NCI-H1417 treated with DMSO at 0.1 percent for 48 hours (cell line): ENCODE measurements around the gene PLA2G2F.
"Not testable (repeated sequence)": the region's sequence is repeated elsewhere in the genome, so short reads cannot be mapped to it uniquely, and the experiment has no call there.

ENCODE experiments used
- DNase-seq: peaks from one replicate; lab custom pipeline; 2025; lab: John Stamatoyannopoulos, UW

Gene PLA2G2F

DNA sequence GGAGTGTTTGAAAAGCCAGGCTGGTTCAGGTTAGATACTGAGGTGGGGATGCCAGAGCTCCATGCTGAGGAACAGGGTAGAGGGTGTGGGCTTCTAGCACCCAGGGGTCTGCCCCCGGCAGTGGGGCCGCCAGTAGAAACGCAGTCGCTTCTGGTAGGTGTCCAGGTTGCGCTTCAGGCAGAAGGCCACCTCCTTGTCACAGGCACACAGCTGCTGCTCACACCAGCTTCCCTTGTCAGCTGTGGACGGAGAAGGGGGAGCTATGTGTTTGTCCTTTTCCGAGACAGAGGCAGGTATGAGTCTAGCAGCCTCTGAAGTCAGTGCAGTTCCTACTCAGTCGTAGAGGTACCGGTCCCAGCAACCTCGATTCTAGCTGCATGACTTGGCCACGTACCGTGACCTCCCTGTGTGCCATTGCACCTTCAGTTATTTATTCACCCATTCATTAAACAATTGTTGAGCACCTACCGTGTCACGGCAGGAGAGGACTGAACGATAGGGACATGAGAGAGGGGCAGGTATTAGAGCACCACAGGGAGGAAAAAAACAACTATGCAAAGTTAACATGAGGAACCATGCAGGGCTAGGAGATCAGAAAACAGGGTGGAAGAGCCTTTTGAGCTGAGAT, 25.0 kb upstream of the PLA2G2F start:
- DNase-seq = no peak

DNA sequence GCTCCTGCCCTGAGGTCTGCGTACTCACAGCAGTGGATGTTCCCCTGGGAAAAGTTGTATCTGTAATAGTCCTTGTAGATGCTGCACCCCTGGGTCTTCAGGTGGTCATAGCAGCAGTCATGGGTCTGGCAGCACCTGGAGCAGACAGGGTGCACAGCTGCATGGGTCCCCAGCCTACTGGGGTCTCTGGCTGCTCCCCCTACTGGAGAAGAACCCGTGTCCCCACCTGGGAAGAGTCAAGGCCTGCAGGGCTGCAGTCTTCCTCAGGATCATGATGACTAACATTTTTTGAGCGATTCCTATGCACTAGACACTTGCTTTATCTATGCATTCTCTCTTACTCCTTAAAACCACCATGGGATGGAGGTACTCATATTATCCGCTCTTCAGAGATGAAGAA, 23.6 kb upstream of the PLA2G2F start:
- no peak for DNase-seq

- DNase-seq = no peak
Measured at GRCh38 chr1:20115916-20116315, 23.2 kb upstream of the PLA2G2F start.

- no peak for DNase-seq
Measured at GRCh38 chr1:20117236-20117635, 21.9 kb upstream of the PLA2G2F start.

GRCh38 chr1:20119347-20119746, 19.8 kb upstream of the PLA2G2F start, which contains the start of gene PLA2G2D:
Gene PLA2G2D, minus strand, starts transcription at chr1:20119536. Its CDS starts 38 bp downstream, at chr1:20119498.
- no peak for DNase-seq

DNA sequence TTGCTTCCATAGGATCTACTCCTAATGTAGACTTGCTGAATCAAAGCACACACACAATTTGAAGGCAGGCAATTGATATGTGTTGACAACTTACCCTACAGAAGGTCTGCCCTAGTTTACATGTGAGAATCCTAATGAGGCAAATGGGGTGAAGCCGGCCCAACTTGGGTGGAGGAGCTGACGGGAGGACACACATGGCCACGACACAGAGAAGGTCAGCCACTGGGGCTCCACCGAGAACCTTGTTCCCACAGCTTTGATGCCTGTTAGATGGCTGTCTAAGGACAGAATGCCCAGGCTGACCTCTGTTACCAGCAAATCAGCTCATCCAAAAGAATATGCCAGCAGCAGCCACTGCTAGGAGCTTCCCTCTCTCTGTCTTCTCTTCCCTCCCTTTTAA, 18.3 kb upstream of the PLA2G2F start:
- DNase-seq = no peak

- no peak for DNase-seq
Measured at GRCh38 chr1:20123722-20124455, 15.2 kb upstream of the PLA2G2F start.

GRCh38 chr1:20124456-20125057, 14.6 kb upstream of the PLA2G2F start:
- DNase-seq = no peak

DNA sequence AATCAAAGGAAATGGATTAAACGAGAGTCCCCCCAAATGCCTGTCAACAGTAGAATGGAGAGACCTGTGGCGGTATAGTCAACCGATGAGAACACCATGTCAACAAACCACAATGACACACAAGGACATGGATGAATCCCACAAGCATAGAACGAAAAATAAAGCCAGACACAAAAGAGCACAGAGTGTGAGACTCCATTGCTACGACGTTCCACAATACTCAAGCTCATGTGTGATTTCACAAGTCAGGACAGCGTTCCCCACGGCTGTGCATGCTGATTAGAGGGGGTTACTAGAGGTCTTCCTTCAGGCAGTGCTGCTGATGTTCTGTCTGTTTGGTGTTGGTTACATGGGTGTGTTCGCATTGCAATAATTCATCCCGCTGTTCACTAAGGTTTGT, 14.0 kb upstream of the PLA2G2F start:
- DNase-seq = no peak

DNA sequence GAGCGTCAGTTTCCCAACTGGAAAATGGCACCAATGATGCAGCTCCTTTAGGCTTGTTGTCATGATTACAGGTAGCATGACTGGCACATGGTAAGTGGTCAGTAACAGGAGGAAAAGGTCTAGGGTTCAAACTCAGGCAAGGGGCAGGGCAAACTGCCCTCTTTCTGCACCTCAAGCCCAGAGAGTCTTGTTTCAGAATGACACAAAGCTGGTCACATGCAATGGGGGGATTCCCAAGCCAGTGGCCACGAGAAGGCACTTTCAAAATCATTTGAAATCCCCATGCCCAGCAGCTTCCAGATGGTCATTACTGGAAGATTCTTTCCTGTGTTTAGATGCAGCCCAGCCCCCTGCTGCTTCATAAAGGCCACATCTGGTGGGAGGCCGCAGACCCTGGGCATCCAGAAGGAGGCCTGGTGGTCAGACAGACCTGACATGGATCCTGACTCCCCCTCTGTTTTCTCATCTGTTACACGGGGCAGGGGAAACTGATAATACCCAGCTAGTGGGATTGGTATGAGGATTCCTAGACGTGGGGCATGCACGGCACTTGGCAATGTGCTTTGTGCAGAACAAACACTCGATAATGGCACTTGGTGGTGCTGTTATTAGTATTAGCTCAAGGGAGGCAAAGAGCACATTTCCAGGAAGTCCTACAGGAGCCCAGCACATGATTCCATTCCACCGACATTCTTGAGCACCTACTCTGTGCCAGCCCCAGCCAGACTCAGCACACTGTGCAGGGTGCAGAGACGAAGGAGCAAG, 12.9 kb upstream of the PLA2G2F start:
- DNase-seq = no peak

DNA sequence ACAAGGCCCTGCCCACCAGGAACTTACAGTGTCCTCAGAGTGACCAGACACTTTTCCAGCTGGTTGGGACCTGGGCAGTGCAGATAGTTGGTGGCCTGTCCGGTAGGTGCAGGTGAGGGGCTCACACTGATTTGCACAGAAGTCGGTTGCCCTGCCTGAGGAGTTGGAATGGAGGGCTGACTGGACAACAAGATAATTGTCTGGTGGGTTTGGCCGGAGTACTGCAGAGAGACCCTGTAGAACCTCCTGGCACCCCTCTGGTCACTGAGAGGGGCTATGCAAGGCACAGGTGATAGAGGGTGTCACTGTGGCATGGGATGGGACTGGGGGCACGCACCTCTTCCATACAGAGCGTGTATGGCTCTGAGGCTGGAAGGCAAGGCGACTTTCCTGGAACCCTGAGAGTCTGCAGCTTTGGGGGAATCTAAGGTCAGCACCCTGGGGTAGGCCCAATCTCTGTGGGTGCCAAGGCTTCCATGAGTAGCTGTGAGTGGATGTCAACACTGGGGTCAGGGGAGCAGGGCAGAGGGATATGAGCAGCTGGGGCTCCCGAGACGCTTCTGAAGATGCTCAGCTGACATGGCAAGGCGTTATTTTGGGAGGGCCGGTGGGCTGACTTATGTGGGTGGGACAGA, 12.2 kb upstream of the PLA2G2F start:
- DNase-seq = no peak

DNA sequence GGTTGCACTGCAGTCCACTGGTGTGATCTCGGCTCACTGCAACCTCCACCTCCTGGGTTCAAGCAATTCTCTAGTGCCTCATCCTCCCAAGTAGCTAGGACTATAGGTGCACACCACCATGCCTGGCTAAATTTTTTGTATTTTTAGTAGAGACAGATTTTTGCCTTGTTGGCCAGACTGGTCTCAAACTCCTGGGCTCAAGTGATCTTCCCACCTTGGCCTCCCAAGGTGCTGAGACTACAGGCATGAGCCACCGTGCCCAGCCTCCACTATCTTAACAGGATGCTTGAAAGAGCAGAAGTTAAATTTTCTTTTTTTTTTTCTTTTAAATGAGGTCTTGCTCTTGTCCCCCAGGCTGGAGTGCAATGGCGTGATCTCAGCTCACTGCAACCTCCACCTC, 8.6 kb upstream of the PLA2G2F start:
- DNase-seq = not testable (repeated sequence)

DNA sequence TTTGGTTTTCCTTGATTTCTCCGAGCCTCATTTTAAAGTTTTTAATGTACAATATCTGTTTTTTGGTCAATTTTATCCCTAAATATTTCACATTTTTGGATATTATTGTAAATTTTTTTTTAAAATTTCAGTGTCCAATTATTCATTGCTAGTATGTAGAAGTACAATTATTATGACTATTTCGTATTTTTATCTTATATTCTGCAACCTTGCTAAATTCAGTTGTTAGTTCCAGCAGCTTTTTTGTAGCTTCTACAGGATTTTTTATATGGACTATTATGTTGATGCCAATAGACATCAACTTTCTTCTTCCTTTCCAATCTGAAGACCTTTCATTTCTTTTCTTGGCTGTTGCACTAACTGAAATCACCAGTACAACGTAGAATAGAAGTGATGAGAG, 4.1 kb upstream of the PLA2G2F start:
- no peak for DNase-seq

- no peak for DNase-seq
Measured at GRCh38 chr1:20136249-20136648, 2.9 kb upstream of the PLA2G2F start.

DNA sequence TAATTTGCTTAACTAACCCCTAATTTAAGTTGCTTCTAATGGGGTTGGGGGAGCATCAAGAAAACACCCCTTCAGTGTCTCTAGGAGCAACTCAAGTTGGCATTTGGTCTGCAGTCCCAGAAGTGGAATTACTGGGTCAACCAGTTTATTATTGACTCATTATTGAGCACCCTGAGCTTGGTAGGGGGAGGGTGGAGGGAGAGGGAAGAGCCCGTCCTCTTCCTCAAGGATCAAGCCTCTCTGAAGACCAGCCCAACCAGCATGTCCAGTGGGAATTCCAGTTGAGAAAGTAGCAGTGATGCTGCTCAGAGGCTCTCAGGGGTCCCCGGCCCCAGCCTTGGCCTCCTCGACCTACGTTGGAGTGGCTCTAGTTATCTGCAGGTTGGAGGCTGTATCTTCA, 2.1 kb upstream of the PLA2G2F start:
- DNase-seq = no peak

GRCh38 chr1:20137604-20138003, 1.5 kb upstream of the PLA2G2F start:
- DNase-seq = no peak

GRCh38 chr1:20138346-20138745, 777 bp upstream of the PLA2G2F start:
- no peak for DNase-seq

DNA sequence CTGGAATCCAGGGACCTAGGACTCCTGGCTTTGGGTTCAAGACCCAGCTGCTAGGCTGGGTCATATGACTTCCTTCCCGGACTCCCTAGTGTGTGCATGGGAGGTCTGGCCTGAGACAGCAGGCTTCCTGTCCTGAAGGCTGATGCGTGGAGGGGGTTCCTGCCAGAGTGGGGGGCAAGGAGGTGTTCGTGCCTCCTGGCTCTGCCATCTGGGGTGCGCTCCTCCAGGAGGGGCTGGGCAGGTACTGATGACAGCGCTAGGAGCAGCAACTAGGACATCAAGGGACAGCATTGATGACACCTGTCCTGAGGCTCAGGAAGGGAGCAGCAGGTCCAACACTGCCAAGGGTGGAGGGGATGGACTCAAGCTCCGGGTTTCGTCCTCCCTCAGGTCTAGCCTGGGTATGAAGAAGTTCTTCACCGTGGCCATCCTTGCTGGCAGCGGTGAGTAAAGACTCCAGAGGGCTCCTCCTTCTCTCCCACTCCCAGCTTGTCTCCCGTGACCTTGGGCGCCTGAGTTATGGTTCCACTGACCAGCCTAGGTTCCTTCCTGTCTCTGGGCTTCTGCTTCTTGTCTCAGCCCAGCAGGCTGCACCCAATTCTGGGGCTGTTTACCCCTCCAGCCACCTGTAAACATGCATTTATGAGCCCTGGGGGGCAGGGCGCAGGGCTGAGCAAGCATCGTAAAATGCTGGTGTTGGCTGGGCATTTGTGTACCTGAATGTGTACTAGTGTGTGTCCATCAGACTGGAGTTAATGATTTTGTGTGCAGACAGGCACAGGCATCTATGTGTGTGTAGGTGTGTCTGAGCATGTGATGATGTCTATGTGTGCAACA, 871 bp downstream of the PLA2G2F start:
- DNase-seq = no peak

DNA sequence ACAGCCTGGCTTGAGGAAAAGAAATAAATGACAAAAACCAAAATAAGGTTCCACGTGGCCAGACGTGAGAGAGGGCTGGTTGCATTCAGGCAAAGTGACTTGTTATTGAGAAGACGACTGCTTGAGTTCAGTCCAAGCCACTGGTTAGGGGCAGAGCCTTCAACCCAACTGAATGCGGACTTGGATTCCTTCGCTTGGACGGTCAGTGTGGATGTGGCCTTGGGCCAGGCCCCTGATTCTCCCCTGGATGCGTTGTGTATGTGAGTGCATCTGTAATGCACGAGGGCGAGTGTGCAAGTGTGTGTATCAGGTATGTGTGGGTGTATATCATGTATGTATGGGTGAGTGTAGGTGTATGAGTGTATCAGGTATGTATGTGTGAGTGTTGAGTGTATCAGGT, 1.9 kb downstream of the PLA2G2F start:
- no peak for DNase-seq

GRCh38 chr1:20141466-20141865, 2.3 kb downstream of the PLA2G2F start:
- DNase-seq = no peak

DNA sequence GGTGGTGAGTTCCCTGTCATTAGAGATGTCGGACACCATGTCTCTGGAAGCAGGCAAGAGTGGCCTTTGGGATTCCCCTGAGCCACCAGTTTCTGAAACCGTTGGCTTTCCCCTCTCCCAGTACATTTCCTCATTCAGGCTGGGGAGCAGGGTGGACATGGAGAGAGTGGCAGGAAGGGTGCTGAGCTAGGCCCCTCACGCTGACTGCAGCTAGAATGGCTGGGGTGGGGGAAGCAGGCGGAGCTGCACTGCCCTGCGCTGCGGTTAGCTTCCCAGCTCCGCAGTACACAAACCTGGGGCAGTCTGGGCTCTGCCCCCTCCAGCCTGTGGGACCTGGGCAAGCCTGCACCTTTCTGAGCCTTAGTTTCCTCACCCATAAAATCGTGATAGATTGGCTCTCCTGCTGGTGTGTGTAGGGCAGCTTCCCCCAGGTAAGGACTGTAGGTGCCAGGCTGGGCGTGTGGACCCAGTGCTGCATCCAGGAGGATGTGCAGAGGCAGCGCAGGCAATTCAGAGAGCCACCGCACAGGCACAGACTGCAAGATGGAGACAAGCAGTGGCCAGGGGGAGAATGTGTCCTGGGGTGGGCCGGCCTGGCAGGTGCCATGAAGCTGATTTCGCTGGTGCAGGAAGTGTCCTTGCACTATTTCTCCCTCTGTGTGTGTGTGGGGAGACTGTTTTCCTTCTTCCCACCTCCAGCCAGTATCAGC, 3.0 kb downstream of the PLA2G2F start:
- no peak for DNase-seq
